CD4-positive, alpha-beta memory T cell (primary cell): ENCODE results near the gene FNDC3B. TPM values are rescaled to one million over a fixed set of nuclear protein-coding genes. Genes with fewer than 3 reads are reported as not detected.

ENCODE experiments used
- CTCF ChIA-PET: fragments of 350-600 bp; sonication (Branson Sonifier 250); formaldehyde crosslinking; loops from one replicate; lab custom pipeline; 2021; ENCODE audit warnings: inconsistent platforms; ENCODE audit not compliant: partially characterized antibody; lab: Charles Lee
- POLR2A ChIA-PET: fragments of 350-600 bp; sonication (Branson Sonifier 250); formaldehyde crosslinking; loops from one replicate; lab custom pipeline; 2021; ENCODE audit not compliant: partially characterized antibody; lab: Charles Lee
- DNase-seq, 5 donors: peaks; one replicate each; pipeline versions ENCODE4 v3.0.0 to v3.0.0-alpha.2; 2020 to 2022; ENCODE audit warnings: mixed read lengths in 1 of 5
- H3K27ac ChIP-seq: one replicate; pipeline ENCODE4 v1.7.0; 2013; ENCODE audit warnings: low read depth, low read length
- H3K27me3 ChIP-seq: 2 replicates; pipeline ENCODE4 v1.7.0; 2013; ENCODE audit warnings: mild to moderate bottlenecking, low read length, moderate library complexity; ENCODE audit not compliant: insufficient read depth
- H3K36me3 ChIP-seq: 2 replicates; pipeline ENCODE4 v1.7.0; 2013; ENCODE audit warnings: mild to moderate bottlenecking, low read length, moderate library complexity; ENCODE audit not compliant: insufficient read depth
- H3K4me1 ChIP-seq: 2 replicates; pipeline ENCODE4 v1.7.0; 2013; ENCODE audit warnings: mild to moderate bottlenecking, low read length, moderate library complexity; ENCODE audit not compliant: insufficient read depth
- H3K4me3 ChIP-seq, 2 donors: one replicate each; pipeline ENCODE4 v1.7.0; 2013; ENCODE audit warnings: low read length in 2 of 2, mild to moderate bottlenecking in 1 of 2
- H3K9me3 ChIP-seq, 2 donors: one replicate each; pipeline ENCODE4 v1.7.0; 2013; ENCODE audit warnings: low read length in 2 of 2, control low read depth in 1 of 2; ENCODE audit not compliant: control insufficient read depth in 1 of 2
- H3K27ac Mint-ChIP-seq, 7 donors: one replicate each; pipeline ENCODE4 v1.8.0; 2020 to 2021; ENCODE audit warnings: mixed read lengths in 7 of 7, mild to moderate bottlenecking in 6 of 7, inconsistent platforms in 3 of 7, moderate library complexity in 3 of 7
- H3K27me3 Mint-ChIP-seq, 2 donors: one replicate each; pipeline ENCODE4 v1.8.0; 2020 to 2021; ENCODE audit warnings: mixed read lengths in 2 of 2
- H3K36me3 Mint-ChIP-seq, 2 donors: one replicate each; pipeline ENCODE4 v1.8.0; 2020 to 2021; ENCODE audit warnings: mixed read lengths in 2 of 2, inconsistent platforms in 1 of 2, mild to moderate bottlenecking in 1 of 2
- H3K4me1 Mint-ChIP-seq, 4 donors: one replicate each; pipeline ENCODE4 v1.8.0; 2020 to 2021; ENCODE audit warnings: mixed read lengths in 4 of 4, mild to moderate bottlenecking in 1 of 4
- H3K4me3 Mint-ChIP-seq, 8 donors: one replicate each; pipeline ENCODE4 v1.8.0; 2020 to 2021; ENCODE audit warnings: mixed read lengths in 8 of 8, mild to moderate bottlenecking in 7 of 8, moderate library complexity in 6 of 8, inconsistent platforms in 3 of 8
- H3K9me3 Mint-ChIP-seq, 8 donors: one replicate each; pipeline ENCODE4 v1.8.0; 2020 to 2021; ENCODE audit warnings: mixed read lengths in 8 of 8, mild to moderate bottlenecking in 5 of 8, inconsistent platforms in 3 of 8, moderate library complexity in 1 of 8
- intact Hi-C: fragments of 100-400 bp; cut with micrococcal nuclease; formaldehyde crosslinking; loops from one replicate; pipeline ENCODE4 v1.15.1; 2023
- polyA plus RNA-seq, 2 donors: library from polyadenylated mRNA; unstranded; fragments of 300-500 nt; fragmentation: Illumina TruSeq; gene quantifications; one replicate each; pipeline ENCODE4 v1.2.3, GENCODE V29; 2021
- total RNA-seq, 2 experiments: library from RNA; stranded (reverse); gene quantifications; one replicate each; pipeline ENCODE4 v1.2.3, GENCODE V29; 2021

FNDC3B gene
- total and polyA plus RNA-seq, 4 experiments from 2014 or later: 10.9 to 18.2 (median 14.8) TPM

DNA sequence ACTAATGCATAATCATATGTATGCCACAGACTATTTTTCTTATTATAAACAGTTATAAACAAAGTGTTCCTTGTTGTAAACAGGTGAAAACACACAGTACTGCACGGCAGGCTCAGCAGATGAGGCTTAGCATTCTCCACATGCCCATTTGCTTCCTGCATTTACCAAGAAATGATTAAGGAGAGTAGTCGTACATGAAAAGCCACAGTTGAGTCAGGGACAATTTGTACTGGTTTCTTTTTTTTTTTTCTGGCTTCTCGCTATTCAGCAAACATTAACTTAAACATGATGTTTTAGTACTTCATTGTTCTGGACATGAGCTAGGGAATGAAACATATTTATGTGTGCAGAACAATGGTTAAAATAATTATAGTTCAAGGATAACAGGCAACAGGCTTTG, 345.5 kb downstream of the FNDC3B start:
- Mint-ChIP-seq H3K27ac (no peak overlapping the region), H3K9me3 (peaks cover 0 to 12% (median 5%) of the 10 kb centered on the region in 8 donors), H3K36me3 (peaks cover 39 to 42% of the 10 kb centered on the region in 2 donors), H3K4me1 (no peaks in the 10 kb centered on the region), H3K4me3 (no peak overlapping the region), H3K27me3 (no peaks in the 10 kb centered on the region)
- ChIA-PET CTCF (no interaction called here), POLR2A (no interaction called here)
- no peaks in the 10 kb centered on the region for H3K4me1 ChIP-seq
- no peak overlapping the region for H3K4me3 ChIP-seq
- intact Hi-C loops: no loop called here
- H3K9me3 ChIP-seq: no peaks in the 10 kb centered on the region
- peaks cover 7% of the 10 kb centered on the region for H3K36me3 ChIP-seq
- no peak for DNase-seq
- no peaks in the 10 kb centered on the region for H3K27me3 ChIP-seq
- no peak overlapping the region for H3K27ac ChIP-seq

GRCh38 chr3:172387728-172388127, 348.4 kb downstream of the FNDC3B start:
- Histone ChIP-seq H3K27ac (no peak overlapping the region), H3K4me1 (no peaks in the 10 kb centered on the region), H3K36me3 (no peaks in the 10 kb centered on the region), H3K4me3 (no peak overlapping the region), H3K9me3 (no peaks in the 10 kb centered on the region), H3K27me3 (no peaks in the 10 kb centered on the region)
- ChIA-PET POLR2A (no interaction called here), CTCF (no interaction called here)
- no peaks in the 10 kb centered on the region for H3K9me3 Mint-ChIP-seq
- DNase-seq: no peak
- no peak overlapping the region for H3K4me3 Mint-ChIP-seq
- H3K36me3 Mint-ChIP-seq: peaks cover 26 to 30% of the 10 kb centered on the region in 2 donors
- intact Hi-C loops: no loop called here
- H3K27ac Mint-ChIP-seq: no peak overlapping the region
- no peaks in the 10 kb centered on the region for H3K4me1 Mint-ChIP-seq
- H3K27me3 Mint-ChIP-seq: no peaks in the 10 kb centered on the region

GRCh38 chr3:172388412-172389078, 349.2 kb downstream of the FNDC3B start:
- no peaks in the 10 kb centered on the region for H3K4me1 ChIP-seq
- no peaks in the 10 kb centered on the region for H3K9me3 ChIP-seq
- no peak overlapping the region for H3K4me3 ChIP-seq
- H3K27ac ChIP-seq: no peak overlapping the region
- peaks cover 30 to 32% of the 10 kb centered on the region in 2 donors for H3K36me3 Mint-ChIP-seq
- POLR2A ChIA-PET: no interaction called here
- H3K4me3 Mint-ChIP-seq: no peak overlapping the region
- CTCF ChIA-PET: no interaction called here
- intact Hi-C loops: no loop called here
- H3K9me3 Mint-ChIP-seq: peaks cover 0 to 2% (median 0%) of the 10 kb centered on the region in 8 donors
- no peaks in the 10 kb centered on the region for H3K27me3 Mint-ChIP-seq
- no peak overlapping the region for H3K27ac Mint-ChIP-seq
- H3K36me3 ChIP-seq: no peaks in the 10 kb centered on the region
- H3K27me3 ChIP-seq: no peaks in the 10 kb centered on the region
- DNase-seq: no peak
- H3K4me1 Mint-ChIP-seq: no peaks in the 10 kb centered on the region

- no peaks in the 10 kb centered on the region for H3K9me3 ChIP-seq
- Mint-ChIP-seq H3K4me3 (no peak overlapping the region), H3K4me1 (no peaks in the 10 kb centered on the region), H3K27ac (peak overlapping the region in 2 of 7 donors; percentile 11 to 62), H3K9me3 (peaks cover 0 to 2% (median 0%) of the 10 kb centered on the region in 8 donors), H3K27me3 (no peaks in the 10 kb centered on the region), H3K36me3 (peaks cover 27 to 32% of the 10 kb centered on the region in 2 donors)
- ChIA-PET CTCF (no interaction called here), POLR2A (no interaction called here)
- H3K27me3 ChIP-seq: no peaks in the 10 kb centered on the region
- no peak for DNase-seq
- H3K4me3 ChIP-seq: no peak overlapping the region
- no peaks in the 10 kb centered on the region for H3K4me1 ChIP-seq
- intact Hi-C loops: no loop called here
- H3K27ac ChIP-seq: no peak overlapping the region
- no peaks in the 10 kb centered on the region for H3K36me3 ChIP-seq
These were observed 351.4 kb downstream of the FNDC3B start for GRCh38 chr3:172390792-172391191.

- intact Hi-C loops: no loop called here
These were observed 352.4 kb downstream of the FNDC3B start for GRCh38 chr3:172391592-172392302.

DNA sequence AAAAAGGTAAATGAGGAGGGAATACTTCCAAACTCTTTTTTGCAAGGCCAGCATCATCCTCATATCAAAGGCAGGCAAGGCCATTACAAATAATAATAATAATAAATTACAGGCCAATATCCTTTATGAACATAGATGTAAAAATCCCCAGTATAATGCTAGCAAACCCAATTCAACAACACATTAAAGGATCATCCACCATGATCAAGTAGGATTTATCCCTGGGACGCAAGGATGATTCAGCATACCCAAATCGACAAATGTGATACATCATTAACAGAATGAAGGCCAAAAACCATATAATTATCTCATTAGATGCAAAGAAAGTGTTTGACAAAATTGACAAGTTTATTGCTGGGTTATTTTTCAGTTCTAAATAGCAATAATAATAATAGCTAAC, 355.3 kb downstream of the FNDC3B start:
- intact Hi-C loops: no loop called here
- Histone ChIP-seq H3K4me1 (no peaks in the 10 kb centered on the region), H3K27me3 (no peaks in the 10 kb centered on the region), H3K27ac (no peak overlapping the region), H3K9me3 (no peaks in the 10 kb centered on the region), H3K4me3 (no peak overlapping the region), H3K36me3 (no peaks in the 10 kb centered on the region)
- Mint-ChIP-seq H3K4me3 (no peak overlapping the region), H3K9me3 (peaks cover 0 to 2% (median 0%) of the 10 kb centered on the region in 8 donors), H3K27me3 (no peaks in the 10 kb centered on the region), H3K27ac (no peak overlapping the region), H3K4me1 (no peaks in the 10 kb centered on the region), H3K36me3 (peaks cover 45 to 49% of the 10 kb centered on the region in 2 donors)
- ChIA-PET POLR2A (no interaction called here), CTCF (no interaction called here)
- DNase-seq: no peak

More at GRCh38 chr3:172391592-172392302, 352.4 kb downstream of the FNDC3B start:
- Histone ChIP-seq H3K4me1 (no peaks in the 10 kb centered on the region), H3K27ac (no peak overlapping the region), H3K27me3 (no peaks in the 10 kb centered on the region), H3K36me3 (no peaks in the 10 kb centered on the region), H3K4me3 (no peak overlapping the region), H3K9me3 (no peaks in the 10 kb centered on the region)
- peaks cover 33 to 37% of the 10 kb centered on the region in 2 donors for H3K36me3 Mint-ChIP-seq
- POLR2A ChIA-PET: interaction anchor here (0.6 to 0.7 kb wide), 2 partner anchors 36 to 1773 kb away, joined by 3 to 4 read pairs; no protein-coding TSS in a partner anchor
- no peak for DNase-seq
- CTCF ChIA-PET: no interaction called here
- H3K4me1 Mint-ChIP-seq: no peaks in the 10 kb centered on the region
- peaks cover 0 to 2% (median 0%) of the 10 kb centered on the region in 8 donors for H3K9me3 Mint-ChIP-seq
- H3K27ac Mint-ChIP-seq: no peak overlapping the region
- H3K4me3 Mint-ChIP-seq: no peak overlapping the region
- no peaks in the 10 kb centered on the region for H3K27me3 Mint-ChIP-seq

- Histone ChIP-seq H3K27me3 (no peaks in the 10 kb centered on the region), H3K27ac (no peak overlapping the region), H3K9me3 (no peaks in the 10 kb centered on the region), H3K4me3 (no peak overlapping the region), H3K36me3 (no peaks in the 10 kb centered on the region), H3K4me1 (no peaks in the 10 kb centered on the region)
- ChIA-PET CTCF (no interaction called here), POLR2A (no interaction called here)
- DNase-seq: no peak
- no peaks in the 10 kb centered on the region for H3K4me1 Mint-ChIP-seq
- peaks cover 42 to 49% of the 10 kb centered on the region in 2 donors for H3K36me3 Mint-ChIP-seq
- H3K27me3 Mint-ChIP-seq: no peaks in the 10 kb centered on the region
- H3K4me3 Mint-ChIP-seq: no peak overlapping the region
- no peak overlapping the region for H3K27ac Mint-ChIP-seq
- intact Hi-C loops: no loop called here
- peaks cover 0 to 2% (median under 1%) of the 10 kb centered on the region in 8 donors for H3K9me3 Mint-ChIP-seq
These were observed 357.0 kb downstream of the FNDC3B start for GRCh38 chr3:172396400-172396799.
